HepG2 (cell line): ENCODE results near the gene SH3PXD2A. TPM values are rescaled to one million over a fixed set of nuclear protein-coding genes. Genes with fewer than 3 reads are reported as not detected.

Experiments used
- ATAC-seq: fragments of 200-7000 bp; cut with Tn5 transposase; 3 replicates; pipeline ENCODE4 v1.9.1; 2020; ENCODE audit warnings: mild to moderate bottlenecking, moderate library complexity
- BruUV-seq: library from RNA; stranded (reverse); fragments of 400-500 nt; replicated peaks from 2 replicates; lab custom pipeline; 2021; lab: Mats Ljungman, UMichigan
- CTCF ChIA-PET: fragments of 300-600 bp; formaldehyde crosslinking; extraction: SDS; loops from one replicate; lab custom pipeline; 2021; ENCODE audit warnings: low total read pairs, inconsistent platforms, low intra/inter-chr PET ratio; lab: Yijun Ruan, JAX
- POLR2A ChIA-PET: fragments of 350-600 bp; sonication (Branson Sonifier 250); formaldehyde crosslinking; loops from one replicate; lab custom pipeline; 2020; ENCODE audit warnings: antibody characterized with exemption, inconsistent platforms; lab: Yijun Ruan, JAX
- DNase-seq: peaks from one replicate; pipeline ENCODE4 v3.0.0-alpha.2; 2015; ENCODE audit warnings: low spot score
- FAIRE-seq: peaks from 3 replicates; lab custom pipeline; 2011; peaks lifted over from hg19 to GRCh38; lab: Jason Lieb, UNC
- H2AFZ ChIP-seq: one replicate; pipeline ENCODE4 v1.6.1; 2011; ENCODE audit warnings: low read length, inconsistent platforms
- H3K27ac ChIP-seq: fragments of 300-600 bp; 3 replicates; pipeline ENCODE4 v1.8.0; 2011; ENCODE audit warnings: mixed run types, mild to moderate bottlenecking, mixed read lengths, low read length, inconsistent platforms; ENCODE audit not compliant: insufficient read depth; ENCODE audit errors: extremely low read length
- H3K27me3 ChIP-seq, 2 experiments: fragments of 200-600 bp in 1 of 2; 2 replicates in 1 of 2; 3 replicates in 1 of 2; pipeline versions ENCODE4 v1.6.0 to v1.8.0; 2011; ENCODE audit warnings: low read length in 2 of 2, mild to moderate bottlenecking in 2 of 2, moderate library complexity in 2 of 2, inconsistent platforms in 1 of 2; ENCODE audit not compliant: insufficient read depth in 2 of 2, control insufficient read depth in 1 of 2
- H3K36me3 ChIP-seq, 2 experiments: fragments of 200-600 bp in 1 of 2; replicated peaks in 1 of 2; 2 replicates in 1 of 2; 3 replicates in 1 of 2; pipeline versions ENCODE4 v1.5.1 to v1.8.0; 2011; ENCODE audit warnings: low read length in 2 of 2, inconsistent platforms in 1 of 2; ENCODE audit not compliant: insufficient read depth in 2 of 2, control insufficient read depth in 1 of 2
- H3K4me1 ChIP-seq: 2 replicates; pipeline ENCODE4 v1.5.1; 2012; ENCODE audit warnings: low read length, inconsistent platforms; ENCODE audit not compliant: insufficient read depth
- H3K4me2 ChIP-seq: 2 replicates; pipeline ENCODE4 v1.6.0; 2011; ENCODE audit warnings: low read depth, low read length, inconsistent platforms
- H3K4me3 ChIP-seq, 3 experiments: fragments of 200-600 bp in 1 of 3; sonication (generic), shearing (Covaris generic) in 1 of 3; replicated peaks in 1 of 3; 2 replicates each; pipeline ENCODE4 v1.5.1; 2011 to 2016; ENCODE audit warnings: low read length in 3 of 3, inconsistent platforms in 2 of 3, low read depth in 2 of 3, mild to moderate bottlenecking in 2 of 3, control low read depth in 1 of 3, mixed read lengths in 1 of 3; ENCODE audit not compliant: insufficient read depth in 1 of 3
- H3K79me2 ChIP-seq: one replicate; pipeline ENCODE4 v1.6.1; 2011; ENCODE audit warnings: low read length, inconsistent platforms; ENCODE audit not compliant: insufficient read depth
- H3K9ac ChIP-seq: 2 replicates; pipeline ENCODE4 v1.6.0; 2011; ENCODE audit warnings: mild to moderate bottlenecking, low read depth, low read length, inconsistent platforms; ENCODE audit not compliant: insufficient read depth
- H3K9me3 ChIP-seq: 2 replicates; pipeline ENCODE4 v1.5.1; 2012; ENCODE audit warnings: mild to moderate bottlenecking, low read length
- H4K20me1 ChIP-seq: 2 replicates; pipeline ENCODE4 v1.6.0; 2011; ENCODE audit warnings: inconsistent platforms, mild to moderate bottlenecking, low read length, moderate library complexity; ENCODE audit not compliant: insufficient read depth
- ESRRA ChIP-seq: sonication (generic); formaldehyde crosslinking; IDR thresholded peaks from 2 replicates; pipeline ENCODE4 v1.5.1; 2020; ENCODE audit warnings: mild to moderate bottlenecking, low read depth, missing genetic modification reagents
- TCF12 ChIP-seq, 2 experiments: fragments of 450-650 bp in 1 of 2; sonication (generic) in 1 of 2; formaldehyde crosslinking in 1 of 2; IDR thresholded peaks; 2 replicates each; pipeline versions ENCODE4 v1.6.1 to v1.8.0; 2017 to 2022; ENCODE audit warnings: antibody characterized with exemption in 1 of 2, mild to moderate bottlenecking in 1 of 2, missing genetic modification reagents in 1 of 2, moderate library complexity in 1 of 2
- ZNF232 ChIP-seq: sonication (generic); formaldehyde crosslinking; IDR thresholded peaks from 2 replicates; pipeline ENCODE4 v1.4.0; 2020; ENCODE audit warnings: missing genetic modification reagents, borderline replicate concordance
- ZNF572 ChIP-seq: sonication (generic); formaldehyde crosslinking; IDR thresholded peaks from 2 replicates; pipeline ENCODE4 v1.5.1; 2020; ENCODE audit warnings: mild to moderate bottlenecking, missing genetic modification reagents
- ZNF672 ChIP-seq: sonication (generic); formaldehyde crosslinking; IDR thresholded peaks from 2 replicates; pipeline ENCODE4 v1.8.1; 2022; ENCODE audit warnings: missing genetic modification reagents
- ZNF816 ChIP-seq: sonication (generic); formaldehyde crosslinking; IDR thresholded peaks from 2 replicates; pipeline ENCODE4 v1.8.0; 2022; ENCODE audit warnings: missing genetic modification reagents, mild to moderate bottlenecking, borderline replicate concordance
- WGBS: methylation state at CpG from one replicate; pipeline ENCODE4 v1.1.6; 2017; ENCODE audit warnings: low lambda C conversion rate; 5-methylcytosine and 5-hydroxymethylcytosine counted together
- in situ Hi-C: cut with HindIII; loops from 2 replicates; pipeline ENCODE4 v1.10.0; 2017; ENCODE audit warnings: low pct_unique_long_range_greater_than_20kb; ENCODE audit not compliant: extremely low pct_ligation_motif_present
- intact Hi-C: fragments of 100-400 bp; cut with micrococcal nuclease; formaldehyde crosslinking; loops from one replicate; pipeline ENCODE4 v1.10.0; 2022; ENCODE audit not compliant: unreplicated experiment
- polyA plus RNA-seq, 8 experiments: library from polyadenylated mRNA; depleted of rRNA in 3 of 8; stranded (reverse) in 7 of 8; unstranded in 1 of 8; fragments of >200 nt; fragmentation: Illumina TruSeq in 4 of 8; extraction: Trizol in 4 of 8; gene quantifications; 2 replicates each; pipeline versions ENCODE4 v1.2.1 to v1.2.3, GENCODE V29; 2011 to 2016; ENCODE audit warnings: low read depth in 4 of 8, missing spikeins in 1 of 8, mixed read lengths in 1 of 8; ENCODE audit not compliant: insufficient read depth in 1 of 8
- total RNA-seq, 5 experiments: library from RNA; depleted of rRNA; stranded (reverse); fragments of >200 nt; fragmentation: Illumina TruSeq; extraction: Trizol; gene quantifications; 2 replicates each; pipeline ENCODE4 v1.2.3, GENCODE V29; 2016; ENCODE audit warnings: low read depth in 1 of 5
- TF ChIP-seq, protein P1 (sequence below): sonication (generic); formaldehyde crosslinking; IDR thresholded peaks from 2 replicates; pipeline ENCODE4 v1.4.0; 2020; ENCODE audit warnings: mild to moderate bottlenecking, low read depth, missing genetic modification reagents

The SH3PXD2A gene
- total and polyA plus RNA-seq, 2 of the 13 experiments (the other 11 are each of a cell fraction or from before 2014, with no cell fraction given), result 11.1 to 11.3 TPM

DNA sequence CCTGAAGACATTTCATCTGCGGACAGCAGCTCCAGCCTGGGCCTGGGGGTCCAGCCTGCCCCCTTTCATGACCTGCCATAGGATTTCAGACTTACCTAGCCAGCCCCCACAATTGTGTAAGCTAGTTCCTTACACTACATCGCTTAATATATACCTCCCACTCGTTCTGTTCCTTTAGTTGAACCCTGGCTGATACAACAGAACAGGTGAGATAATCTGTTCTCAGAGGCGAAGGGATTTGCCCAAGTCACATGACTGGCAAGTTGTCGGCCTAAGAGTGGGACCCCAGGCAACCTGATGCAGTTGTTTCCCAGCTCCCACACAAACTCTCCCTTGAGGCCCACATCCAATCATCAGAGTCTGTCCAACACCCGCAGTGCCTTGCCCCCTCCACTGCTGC is 168.2 kb downstream of the SH3PXD2A start:
- FAIRE-seq (no peak), DNase-seq (no peak), ATAC-seq (no peak)
- H3K4me2 ChIP-seq, result no peak overlapping the region
- TSS peak; percentile 28 for BruUV-seq
- ChIA-PET CTCF (interaction anchor here (1.6 to 2.1 kb wide), 2 partner anchors 81 to 88 kb away, joined by 10 to 18 read pairs; no protein-coding TSS in a partner anchor), POLR2A (no interaction called here)
- in situ Hi-C loops, result no loop called here
- H3K4me3 ChIP-seq, result no peak overlapping the region
- intact Hi-C loops, result no loop called here
- peaks cover 22% of the 10 kb centered on the region for H4K20me1 ChIP-seq
- H2AFZ ChIP-seq, result no peak overlapping the region
- H3K36me3 ChIP-seq, result peaks cover 3 to 7% of the 10 kb centered on the region in 2 experiments; a peak in 4 of 5 replicates
- H3K4me1 ChIP-seq, result no peaks in the 10 kb centered on the region
- TF ChIP-seq ZNF232 (CRISPR knock-in tag), result no peak
- no peak for TF ChIP-seq ZNF816 (CRISPR knock-in tag)
- no peak for TF ChIP-seq TCF12 (IDR thresholded peaks at IDR 0.05)
- no peak for TF ChIP-seq TCF12 (CRISPR knock-in tag; IDR thresholded peaks at IDR 0.05)
- TF ChIP-seq, protein P1, sequence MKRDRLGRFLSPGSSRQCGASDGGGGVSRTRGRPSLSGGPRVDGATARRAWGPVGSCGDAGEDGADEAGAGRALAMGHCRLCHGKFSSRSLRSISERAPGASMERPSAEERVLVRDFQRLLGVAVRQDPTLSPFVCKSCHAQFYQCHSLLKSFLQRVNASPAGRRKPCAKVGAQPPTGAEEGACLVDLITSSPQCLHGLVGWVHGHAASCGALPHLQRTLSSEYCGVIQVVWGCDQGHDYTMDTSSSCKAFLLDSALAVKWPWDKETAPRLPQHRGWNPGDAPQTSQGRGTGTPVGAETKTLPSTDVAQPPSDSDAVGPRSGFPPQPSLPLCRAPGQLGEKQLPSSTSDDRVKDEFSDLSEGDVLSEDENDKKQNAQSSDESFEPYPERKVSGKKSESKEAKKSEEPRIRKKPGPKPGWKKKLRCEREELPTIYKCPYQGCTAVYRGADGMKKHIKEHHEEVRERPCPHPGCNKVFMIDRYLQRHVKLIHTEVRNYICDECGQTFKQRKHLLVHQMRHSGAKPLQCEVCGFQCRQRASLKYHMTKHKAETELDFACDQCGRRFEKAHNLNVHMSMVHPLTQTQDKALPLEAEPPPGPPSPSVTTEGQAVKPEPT (CRISPR knock-in tag), result no peak
- no peak for TF ChIP-seq ZNF572 (CRISPR knock-in tag)
- no peak for TF ChIP-seq ZNF672 (CRISPR knock-in tag)
- no peak for TF ChIP-seq ESRRA (CRISPR knock-in tag)
- H3K27ac ChIP-seq, result no peak overlapping the region
- no peaks in the 10 kb centered on the region for H3K79me2 ChIP-seq
- no peaks in the 10 kb centered on the region for H3K9me3 ChIP-seq
- no peak overlapping the region for H3K9ac ChIP-seq
- WGBS, result 88% methylated on average over 5 of the region's 6 CpGs
- H3K27me3 ChIP-seq, result no peaks in the 10 kb centered on the region
